Caco-2 (cell line): ENCODE results near the gene JUND. TPM values are rescaled to one million over a fixed set of nuclear protein-coding genes. Genes with fewer than 3 reads are reported as not detected.

ENCODE experiments used
- BruUV-seq: library from RNA; stranded (reverse); fragments of 400-500 nt; replicated peaks from 2 replicates; lab custom pipeline; 2021; lab: Mats Ljungman, UMichigan
- CTCF ChIA-PET: fragments of 300-600 bp; sonication (Branson Sonifier 250); formaldehyde crosslinking; loops from one replicate; lab custom pipeline; 2022; ENCODE audit warnings: antibody characterized with exemption; lab: Charles Lee
- POLR2A ChIA-PET: fragments of 300-600 bp; sonication (Branson Sonifier 250); formaldehyde crosslinking; loops from one replicate; lab custom pipeline; 2022; ENCODE audit warnings: antibody characterized with exemption; lab: Charles Lee
- DNase-seq, 2 experiments: peaks; one replicate each; pipeline versions ENCODE4 v3.0.0 to v3.0.0-alpha.2; 2020 to 2022
- H3K27me3 ChIP-seq: replicated peaks from 2 replicates; pipeline ENCODE4 v1.6.0; 2011; ENCODE audit warnings: low read length; ENCODE audit not compliant: control insufficient read depth, insufficient read depth
- H3K36me3 ChIP-seq: 2 replicates; pipeline ENCODE4 v1.5.1; 2011; ENCODE audit warnings: low read length; ENCODE audit not compliant: control insufficient read depth, insufficient read depth
- H3K4me1 ChIP-seq: fragments of 250-450 bp; sonication (Bioruptor Pico); 2 replicates; pipeline ENCODE4 v1.5.1; 2020; ENCODE audit warnings: mild to moderate bottlenecking
- H3K4me3 ChIP-seq: 2 replicates; pipeline ENCODE4 v1.5.1; 2011; ENCODE audit warnings: low read depth, mild to moderate bottlenecking, control low read depth, low read length
- H3K9me3 ChIP-seq: fragments of 250-450 bp; sonication (Bioruptor Pico); 2 replicates; pipeline ENCODE4 v1.5.1; 2020; ENCODE audit warnings: mild to moderate bottlenecking, moderate library complexity
- H3K27ac Mint-ChIP-seq: one replicate; pipeline ENCODE4 v1.8.0; 2022; ENCODE audit warnings: mixed read lengths; ENCODE audit not compliant: unreplicated experiment
- H3K27me3 Mint-ChIP-seq: one replicate; pipeline ENCODE4 v1.8.0; 2022; ENCODE audit warnings: mixed read lengths; ENCODE audit not compliant: insufficient read depth, unreplicated experiment
- H3K36me3 Mint-ChIP-seq: one replicate; pipeline ENCODE4 v1.8.0; 2022; ENCODE audit warnings: mild to moderate bottlenecking, mixed read lengths; ENCODE audit not compliant: insufficient read depth, unreplicated experiment
- H3K4me1 Mint-ChIP-seq: one replicate; pipeline ENCODE4 v1.8.0; 2022; ENCODE audit warnings: low read depth, mixed read lengths; ENCODE audit not compliant: unreplicated experiment
- H3K4me3 Mint-ChIP-seq: one replicate; pipeline ENCODE4 v1.8.0; 2022; ENCODE audit warnings: mild to moderate bottlenecking, moderate library complexity, mixed read lengths; ENCODE audit not compliant: unreplicated experiment
- H3K9me3 Mint-ChIP-seq: one replicate; pipeline ENCODE4 v1.8.0; 2022; ENCODE audit warnings: mixed read lengths; ENCODE audit not compliant: unreplicated experiment
- intact Hi-C: fragments of 100-400 bp; cut with micrococcal nuclease; formaldehyde crosslinking; loops from one replicate; pipeline ENCODE4 v1.10.0; 2022; ENCODE audit not compliant: unreplicated experiment
- total RNA-seq: library from RNA; stranded (reverse); gene quantifications from 2 replicates; pipeline ENCODE4 v1.2.3, GENCODE V29; 2022
- TF ChIP-seq, protein P1 (sequence below), 2 experiments: fragments of 200-600 bp in 1 of 2; IDR thresholded peaks; 1 replicate in 1 of 2; 2 replicates in 1 of 2; pipeline versions ENCODE4 v1.5.1 to v1.8.0; 2011 to 2022; ENCODE audit warnings: antibody characterized with exemption in 1 of 2, control low read depth in 1 of 2, inconsistent platforms in 1 of 2, low read depth in 1 of 2, low read length in 1 of 2, mild to moderate bottlenecking in 1 of 2, moderate library complexity in 1 of 2; ENCODE audit not compliant: insufficient read depth in 1 of 2, severe bottlenecking in 1 of 2, unreplicated experiment in 1 of 2

Gene JUND
- total RNA-seq, 1 experiment from 2014 or later, result 75.5 TPM

DNA sequence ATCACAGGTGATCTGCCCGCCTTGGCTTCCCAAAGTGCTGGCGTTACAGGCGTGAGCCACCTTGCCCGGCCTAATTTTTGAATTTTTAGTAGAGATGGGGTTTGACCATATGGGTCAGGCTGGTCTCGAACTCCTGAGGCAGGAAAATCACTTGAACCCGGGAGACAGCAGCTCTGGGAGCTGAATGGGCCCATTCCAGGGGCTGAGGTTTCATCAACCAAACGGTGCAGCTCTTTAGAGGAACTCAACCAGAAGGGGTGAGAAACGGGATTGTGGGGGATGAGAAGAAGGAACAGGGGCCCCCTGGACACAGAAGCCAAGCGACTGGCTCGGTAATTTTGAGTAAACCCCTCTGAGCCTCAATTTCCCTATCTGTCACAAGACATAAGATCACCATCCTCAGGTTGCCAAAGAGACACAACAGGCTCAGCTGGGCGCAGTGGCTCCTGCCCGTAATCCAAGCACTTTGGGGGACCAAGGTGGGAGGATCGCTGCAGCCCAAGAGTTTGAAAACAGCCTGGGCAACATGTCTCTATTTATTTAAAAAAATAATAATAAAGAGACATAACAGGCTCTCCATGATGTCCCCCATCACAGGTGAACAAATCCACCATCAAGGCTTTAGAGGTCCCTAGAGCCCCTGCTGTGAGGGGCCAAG lies 7.7 kb downstream of the JUND start:
- Mint-ChIP-seq H3K27ac (no peak overlapping the region), H3K36me3 (peaks cover 81% of the 10 kb centered on the region), H3K4me1 (peaks cover under 1% of the 10 kb centered on the region), H3K4me3 (no peak overlapping the region), H3K9me3 (no peaks in the 10 kb centered on the region), H3K27me3 (no peaks in the 10 kb centered on the region)
- no peak overlapping the region for H3K4me3 ChIP-seq
- POLR2A ChIA-PET, result no interaction called here
- no peaks in the 10 kb centered on the region for H3K9me3 ChIP-seq
- peaks cover under 1% of the 10 kb centered on the region; the same call in 1 of the 2 replicates for H3K36me3 ChIP-seq
- DNase-seq, result no peak
- BruUV-seq, result no TSS peak
- CTCF ChIA-PET, result no interaction called here
- H3K4me1 ChIP-seq, result peaks cover 24% of the 10 kb centered on the region
- no peaks in the 10 kb centered on the region for H3K27me3 ChIP-seq
- TF ChIP-seq, protein P1, sequence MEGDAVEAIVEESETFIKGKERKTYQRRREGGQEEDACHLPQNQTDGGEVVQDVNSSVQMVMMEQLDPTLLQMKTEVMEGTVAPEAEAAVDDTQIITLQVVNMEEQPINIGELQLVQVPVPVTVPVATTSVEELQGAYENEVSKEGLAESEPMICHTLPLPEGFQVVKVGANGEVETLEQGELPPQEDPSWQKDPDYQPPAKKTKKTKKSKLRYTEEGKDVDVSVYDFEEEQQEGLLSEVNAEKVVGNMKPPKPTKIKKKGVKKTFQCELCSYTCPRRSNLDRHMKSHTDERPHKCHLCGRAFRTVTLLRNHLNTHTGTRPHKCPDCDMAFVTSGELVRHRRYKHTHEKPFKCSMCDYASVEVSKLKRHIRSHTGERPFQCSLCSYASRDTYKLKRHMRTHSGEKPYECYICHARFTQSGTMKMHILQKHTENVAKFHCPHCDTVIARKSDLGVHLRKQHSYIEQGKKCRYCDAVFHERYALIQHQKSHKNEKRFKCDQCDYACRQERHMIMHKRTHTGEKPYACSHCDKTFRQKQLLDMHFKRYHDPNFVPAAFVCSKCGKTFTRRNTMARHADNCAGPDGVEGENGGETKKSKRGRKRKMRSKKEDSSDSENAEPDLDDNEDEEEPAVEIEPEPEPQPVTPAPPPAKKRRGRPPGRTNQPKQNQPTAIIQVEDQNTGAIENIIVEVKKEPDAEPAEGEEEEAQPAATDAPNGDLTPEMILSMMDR (IDR thresholded peaks at IDR 0.05; ENCODE audit: insufficient read depth in 1 of 2, low read depth in 1 of 2, low read length in 1 of 2, severe bottlenecking in 1 of 2, unreplicated experiment in 1 of 2), result no peak
- intact Hi-C loops, result no loop called here

DNA sequence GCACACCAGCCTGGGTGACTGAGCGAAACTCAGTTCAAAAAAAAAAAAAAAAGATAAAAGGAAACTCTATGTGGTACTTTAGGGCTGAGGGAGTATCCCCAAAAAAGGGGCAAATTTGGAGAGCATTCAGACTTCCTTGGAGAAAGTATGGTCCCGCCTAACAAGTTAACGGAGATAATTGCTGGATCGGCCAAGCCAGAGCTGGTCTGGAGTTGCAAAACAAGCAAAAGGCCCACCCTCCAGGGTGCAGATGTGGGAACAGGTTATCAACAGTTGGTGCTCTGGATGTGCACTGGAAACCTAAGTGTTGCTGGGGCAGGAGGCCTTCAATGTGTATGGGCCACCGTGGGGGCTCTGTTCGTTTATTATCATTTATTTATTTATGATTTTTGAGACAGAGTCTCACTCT lies 10.0 kb downstream of the JUND start:
- H3K27me3 ChIP-seq, result no peaks in the 10 kb centered on the region
- intact Hi-C loops, result no loop called here
- ChIA-PET POLR2A (interaction anchor here (1.2 kb wide), 1 partner anchor 10 kb away, joined by 6 read pairs; the partner anchor contains the start of gene JUND), CTCF (interaction anchor here (0.7 to 1.4 kb wide), 3 partner anchors 8 to 51 kb away, joined by 3 to 6 read pairs (median 4); no protein-coding TSS in a partner anchor)
- H3K36me3 ChIP-seq, result no peaks in the 10 kb centered on the region; the same call in 1 of the 2 replicates
- H3K4me1 Mint-ChIP-seq, result no peaks in the 10 kb centered on the region
- no TSS peak for BruUV-seq
- H3K27ac Mint-ChIP-seq, result no peak overlapping the region
- no peaks in the 10 kb centered on the region for H3K27me3 Mint-ChIP-seq
- no peak overlapping the region for H3K4me3 ChIP-seq
- TF ChIP-seq, protein P1 (IDR thresholded peaks at IDR 0.05; ENCODE audit: insufficient read depth in 1 of 2, low read depth in 1 of 2, low read length in 1 of 2, severe bottlenecking in 1 of 2, unreplicated experiment in 1 of 2), result no peak
- no peaks in the 10 kb centered on the region for H3K9me3 ChIP-seq
- H3K36me3 Mint-ChIP-seq, result peaks cover 66% of the 10 kb centered on the region
- peaks cover 17% of the 10 kb centered on the region for H3K4me1 ChIP-seq
- no peak for DNase-seq
- no peaks in the 10 kb centered on the region for H3K9me3 Mint-ChIP-seq
- H3K4me3 Mint-ChIP-seq, result no peak overlapping the region

DNA sequence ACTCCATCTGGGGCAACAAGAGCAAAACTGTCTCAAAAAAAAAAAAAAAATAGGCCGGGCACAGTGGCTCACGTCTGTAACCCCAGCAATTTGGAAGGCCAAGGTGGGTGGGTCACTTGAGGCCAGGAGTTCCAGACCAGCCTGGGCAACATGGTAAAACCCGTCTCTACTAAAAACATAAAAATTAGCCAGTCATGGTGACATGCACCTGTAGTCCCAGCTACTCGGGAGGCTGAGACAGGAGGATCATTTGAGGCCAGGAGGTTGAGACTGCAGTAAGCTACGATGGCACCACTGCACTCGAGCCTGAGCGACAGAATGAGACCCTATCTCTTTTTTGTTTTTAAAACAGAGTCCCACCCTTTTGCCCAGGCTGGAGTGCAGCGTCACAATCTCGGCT lies 11.1 kb downstream of the JUND start:
- Mint-ChIP-seq H3K4me1 (no peaks in the 10 kb centered on the region), H3K9me3 (no peaks in the 10 kb centered on the region), H3K4me3 (no peak overlapping the region), H3K27ac (no peak overlapping the region), H3K27me3 (no peaks in the 10 kb centered on the region), H3K36me3 (peaks cover 61% of the 10 kb centered on the region)
- intact Hi-C loops, result no loop called here
- Histone ChIP-seq H3K9me3 (no peaks in the 10 kb centered on the region), H3K36me3 (no peaks in the 10 kb centered on the region; the same call in 1 of the 2 replicates), H3K4me3 (no peak overlapping the region), H3K27me3 (no peaks in the 10 kb centered on the region), H3K4me1 (peaks cover 12% of the 10 kb centered on the region)
- no TSS peak for BruUV-seq
- POLR2A ChIA-PET, result no interaction called here
- CTCF ChIA-PET, result interaction anchor here (1.4 kb wide), 1 partner anchor 10 kb away, joined by 4 read pairs; no protein-coding TSS in a partner anchor
- TF ChIP-seq, protein P1 (IDR thresholded peaks at IDR 0.05; ENCODE audit: insufficient read depth in 1 of 2, low read depth in 1 of 2, low read length in 1 of 2, severe bottlenecking in 1 of 2, unreplicated experiment in 1 of 2), result no peak
- DNase-seq, result no peak
